NCI-H128 (cell line): ENCODE measurements around the gene LRRC1.

ENCODE experiments used
- DNase-seq: peaks from one replicate; lab custom pipeline; 2025; ENCODE audit not compliant: unreplicated experiment; lab: John Stamatoyannopoulos, UW

LRRC1 gene

DNA sequence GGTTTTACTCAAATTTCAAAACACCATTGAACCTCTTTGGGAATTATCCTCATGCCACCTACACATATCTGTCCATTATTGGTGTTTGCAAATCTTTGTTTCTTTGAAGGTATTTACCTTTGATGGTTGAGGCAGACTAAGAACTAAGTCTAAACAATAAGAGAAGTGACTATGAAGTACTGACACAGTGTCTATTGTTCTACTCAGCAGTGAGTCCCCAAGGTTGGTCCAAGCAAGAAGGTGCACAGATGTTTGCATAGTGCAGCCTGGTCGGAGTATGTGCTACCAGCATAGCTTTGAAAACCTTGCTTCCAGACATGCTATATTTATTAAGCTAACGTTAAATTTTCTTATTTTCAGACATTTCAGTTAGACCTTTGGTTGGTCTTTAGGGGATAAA lies 19.5 kb downstream of the LRRC1 start:
- DNase-seq: no peak

DNA sequence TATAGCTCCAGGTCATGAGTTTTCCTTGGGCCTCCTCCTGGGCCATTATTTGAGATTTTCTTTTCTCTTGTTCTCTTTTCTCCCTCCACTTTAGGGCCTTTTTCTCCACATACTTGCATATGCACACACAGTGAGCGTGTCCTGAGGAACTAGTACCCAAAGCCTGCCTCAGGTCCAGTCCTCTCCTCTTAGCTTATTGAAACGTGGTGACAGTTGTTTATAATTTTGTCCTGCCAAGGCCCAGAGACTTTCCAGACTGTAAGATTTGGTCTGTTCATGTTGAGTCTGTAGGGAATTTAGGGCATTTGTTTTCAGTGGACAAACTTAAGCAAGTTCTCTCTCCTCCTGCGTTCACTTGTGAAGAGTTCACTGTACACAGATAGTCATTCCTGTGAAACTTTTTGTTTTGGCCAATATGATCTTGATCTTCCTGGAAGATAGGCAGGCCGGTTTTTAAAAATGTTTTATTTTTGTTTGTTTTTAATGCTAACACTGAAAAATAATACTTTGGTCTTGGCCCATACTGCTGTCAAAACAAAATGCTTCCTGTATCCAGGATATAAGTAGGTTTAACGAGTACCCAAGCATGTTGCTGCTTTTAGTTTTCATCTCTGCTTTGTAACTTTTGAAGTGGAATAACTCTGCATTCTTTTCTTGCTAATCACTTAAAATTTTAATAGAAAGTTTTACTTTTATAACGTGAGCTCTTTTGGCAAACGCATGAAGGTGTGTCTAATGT lies 20.7 kb downstream of the LRRC1 start:
- DNase-seq: no peak

DNA sequence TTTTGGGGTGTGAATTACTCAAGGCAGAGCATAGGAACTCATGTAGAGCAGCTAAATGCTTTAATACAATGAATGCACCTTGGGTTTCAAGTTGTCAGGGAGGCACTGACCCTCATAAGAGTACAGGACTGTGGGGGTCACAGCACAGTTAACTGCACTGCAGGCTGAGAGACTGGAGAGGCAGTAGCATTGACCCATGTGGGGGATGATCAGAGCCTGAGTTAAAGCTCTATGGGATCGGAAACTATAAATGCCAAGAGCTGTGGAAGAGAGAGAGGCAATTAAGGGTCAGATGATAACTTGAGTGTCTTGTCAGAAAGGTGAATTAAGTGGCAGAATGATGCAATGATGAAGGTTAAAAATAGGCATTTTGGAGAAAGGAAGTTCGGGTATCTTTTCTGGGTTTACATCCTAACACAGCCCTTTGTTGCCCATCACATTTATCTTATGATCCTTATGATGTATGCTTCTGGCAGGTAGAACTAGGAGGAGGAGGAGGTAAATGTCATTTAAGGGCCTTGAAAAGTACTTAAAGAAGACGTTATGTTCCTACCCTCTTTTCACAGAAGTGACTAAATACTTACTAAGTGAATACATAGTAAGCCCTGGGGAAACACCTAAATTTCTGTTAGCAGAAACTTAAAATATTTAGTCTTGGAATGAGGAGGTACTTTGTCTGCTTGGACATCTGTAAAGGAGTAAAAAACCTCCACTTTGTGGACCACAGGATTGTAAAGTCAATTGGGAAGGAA lies 24.2 kb downstream of the LRRC1 start:
- no peak for DNase-seq

DNA sequence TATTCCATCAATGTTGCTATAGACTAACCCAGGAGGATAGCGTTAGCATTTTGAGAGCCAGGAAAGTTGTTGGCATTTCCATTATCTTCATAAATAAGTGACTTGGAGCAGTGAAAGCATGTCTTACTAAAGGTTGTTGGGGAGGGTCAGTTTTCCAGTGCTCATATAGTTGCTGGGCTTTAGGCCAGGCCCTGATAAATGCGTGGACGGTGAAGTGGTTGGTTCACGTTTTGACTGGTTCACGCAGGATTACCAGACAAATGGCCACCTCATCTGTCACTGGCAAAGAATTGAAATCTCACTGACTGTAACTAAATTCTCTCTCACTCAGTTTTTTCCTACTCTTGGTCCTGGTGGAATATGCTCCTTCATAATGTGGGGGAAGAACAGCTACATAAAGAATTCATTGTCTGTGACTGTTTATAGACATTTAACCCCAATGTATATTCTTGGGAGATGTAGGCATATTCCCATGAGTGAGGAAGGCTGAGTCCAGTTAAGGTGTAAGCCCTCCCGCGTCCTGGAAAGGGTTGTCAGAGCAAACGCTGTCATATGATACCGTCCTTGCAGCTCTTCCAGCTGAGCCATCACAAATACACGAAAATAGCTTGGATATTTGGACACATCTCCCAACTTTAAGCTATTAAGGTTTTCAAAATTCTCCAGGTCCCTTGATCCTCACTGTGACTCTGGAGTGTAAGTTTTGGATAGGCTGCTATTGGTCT lies 27.8 kb downstream of the LRRC1 start:
- DNase-seq: no peak

DNA sequence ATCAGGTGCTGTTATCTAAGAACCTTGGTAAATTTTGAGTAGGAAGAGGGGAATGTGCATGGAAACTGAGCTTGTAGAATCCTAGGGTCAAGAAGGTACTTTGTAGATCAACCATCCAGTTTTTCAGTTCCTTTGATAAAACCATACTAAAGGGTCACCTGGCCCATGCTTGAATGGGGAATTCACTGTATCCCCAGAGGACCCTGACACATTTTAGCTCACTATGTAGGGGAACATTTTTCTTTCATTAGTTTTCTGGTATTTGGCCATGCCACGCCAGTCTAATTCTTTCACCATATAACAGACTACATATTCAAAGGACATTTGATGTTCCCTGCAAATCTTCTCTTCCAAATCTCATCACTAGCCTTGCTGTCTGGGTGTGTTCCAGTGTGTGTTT lies 29.9 kb downstream of the LRRC1 start:
- no peak for DNase-seq

GRCh38 chr6:53825532-53826321 lies 30.9 kb downstream of the LRRC1 start:
- DNase-seq: no peak

DNA sequence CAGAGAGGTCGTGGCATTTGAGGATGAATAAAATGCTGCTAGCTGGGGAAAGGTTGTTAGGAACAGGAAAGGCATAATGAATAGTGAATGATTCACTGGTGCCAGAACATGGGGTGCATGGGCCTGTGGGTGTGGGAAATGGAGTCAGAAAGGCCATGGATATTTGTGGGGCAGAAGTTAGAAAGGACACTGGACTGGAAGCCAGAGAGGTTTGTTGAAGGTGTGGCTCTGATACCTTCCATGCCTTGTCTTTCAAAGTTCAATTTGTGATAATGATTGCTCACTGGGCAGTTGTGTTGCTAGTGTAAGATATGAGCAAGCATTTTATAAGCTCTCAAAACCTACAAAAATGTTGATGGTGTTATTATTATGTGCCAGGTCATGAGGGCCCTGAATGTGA lies 32.7 kb downstream of the LRRC1 start:
- no peak for DNase-seq

DNA sequence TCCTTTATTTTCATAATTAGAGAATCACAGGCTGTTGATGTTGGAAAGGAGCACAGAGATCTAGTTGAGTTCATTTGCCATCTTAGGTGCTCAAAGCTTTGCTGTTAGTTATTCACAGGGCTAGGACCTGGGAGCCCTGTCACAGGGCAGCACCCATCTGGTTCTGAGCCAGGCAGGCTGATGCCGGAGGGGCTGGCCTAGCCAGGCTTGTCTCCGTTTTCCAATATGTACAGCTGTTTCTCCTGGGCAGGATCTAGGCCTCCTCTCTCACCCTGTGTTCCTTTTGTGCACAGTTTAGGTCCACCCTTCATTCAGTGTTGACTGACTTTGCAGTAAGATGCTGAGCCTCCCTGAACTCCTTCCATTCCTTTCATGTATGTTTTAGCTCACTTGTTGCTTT lies 33.4 kb downstream of the LRRC1 start:
- no peak for DNase-seq

DNA sequence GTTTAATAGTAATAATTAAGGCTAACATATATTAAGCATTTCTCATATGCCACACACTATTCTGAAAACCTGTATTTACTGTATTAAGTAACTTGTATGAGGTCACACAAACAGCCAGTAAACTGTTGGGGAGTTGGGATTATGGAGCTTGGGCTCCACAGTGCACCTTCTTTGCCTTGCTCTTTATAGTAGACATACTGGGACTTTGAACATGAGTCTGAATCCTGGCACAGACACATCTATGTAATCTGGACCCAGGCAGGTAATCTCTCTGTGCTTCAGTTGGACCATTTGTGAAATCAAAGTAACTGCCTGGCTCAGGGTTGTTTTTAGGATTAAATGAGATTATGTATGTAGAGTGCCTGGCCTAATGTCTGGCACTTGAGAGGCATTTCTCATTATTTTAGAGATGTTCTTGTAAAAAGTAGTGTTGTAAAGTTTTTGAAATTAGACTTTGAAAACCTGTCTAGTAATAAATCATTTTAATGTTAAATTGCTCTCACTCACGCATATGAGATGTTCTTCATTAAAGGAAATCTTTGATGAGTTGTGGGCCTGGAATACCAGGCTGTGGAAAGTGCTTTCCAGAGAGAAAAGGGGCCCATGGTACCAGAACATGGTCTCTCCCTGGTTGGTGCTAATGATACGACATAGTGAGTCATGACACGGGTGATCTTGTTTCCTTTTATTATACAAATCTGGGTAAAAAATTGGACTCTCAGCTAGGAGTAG lies 34.3 kb downstream of the LRRC1 start:
- DNase-seq: no peak

GRCh38 chr6:53829698-53830221 lies 35.0 kb downstream of the LRRC1 start:
- DNase-seq: no peak

DNA sequence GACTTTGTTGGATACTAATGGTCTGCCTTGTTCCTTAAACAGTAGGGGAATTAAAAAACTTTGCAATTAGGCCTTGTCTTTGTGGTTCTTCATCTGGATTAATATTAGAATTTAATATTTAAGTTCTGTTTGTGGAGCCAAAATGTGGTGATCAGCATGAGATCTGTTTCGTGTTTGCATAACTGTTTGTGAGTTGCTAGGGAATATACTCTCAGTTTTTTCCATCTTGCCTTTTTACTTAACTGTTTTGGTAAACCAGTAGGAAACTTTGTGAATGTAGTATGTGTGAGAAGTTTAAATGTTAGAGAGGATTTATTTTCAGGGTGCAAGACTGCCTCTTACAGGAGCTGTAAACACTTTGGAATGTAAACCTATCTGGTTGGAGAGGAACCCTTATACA lies 35.6 kb downstream of the LRRC1 start:
- DNase-seq: no peak

GRCh38 chr6:53831081-53831869 lies 36.5 kb downstream of the LRRC1 start:
- no peak for DNase-seq

- no peak for DNase-seq
These were observed 37.3 kb downstream of the LRRC1 start for GRCh38 chr6:53831936-53832660.

DNA sequence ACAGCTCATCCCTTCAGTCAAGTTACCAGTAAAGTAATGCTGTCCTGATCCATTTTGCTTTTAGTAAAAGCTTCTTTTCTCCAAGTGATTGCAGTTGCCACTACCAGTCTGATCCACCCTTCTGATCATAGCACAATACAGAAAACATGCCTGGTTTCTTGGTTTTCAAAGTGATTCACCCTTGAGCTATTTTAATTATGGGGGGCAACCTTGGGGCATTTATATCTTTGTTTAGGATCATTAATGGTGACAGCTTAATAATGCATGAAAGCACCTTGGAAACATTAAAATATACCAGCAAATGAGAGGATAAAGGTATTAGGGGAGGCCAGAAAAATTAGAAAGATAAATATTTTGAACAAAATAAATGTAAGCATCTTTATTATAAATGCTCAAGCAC lies 38.4 kb downstream of the LRRC1 start:
- no peak for DNase-seq

- no peak for DNase-seq
These were observed 39.3 kb downstream of the LRRC1 start for GRCh38 chr6:53834132-53834531.

DNA sequence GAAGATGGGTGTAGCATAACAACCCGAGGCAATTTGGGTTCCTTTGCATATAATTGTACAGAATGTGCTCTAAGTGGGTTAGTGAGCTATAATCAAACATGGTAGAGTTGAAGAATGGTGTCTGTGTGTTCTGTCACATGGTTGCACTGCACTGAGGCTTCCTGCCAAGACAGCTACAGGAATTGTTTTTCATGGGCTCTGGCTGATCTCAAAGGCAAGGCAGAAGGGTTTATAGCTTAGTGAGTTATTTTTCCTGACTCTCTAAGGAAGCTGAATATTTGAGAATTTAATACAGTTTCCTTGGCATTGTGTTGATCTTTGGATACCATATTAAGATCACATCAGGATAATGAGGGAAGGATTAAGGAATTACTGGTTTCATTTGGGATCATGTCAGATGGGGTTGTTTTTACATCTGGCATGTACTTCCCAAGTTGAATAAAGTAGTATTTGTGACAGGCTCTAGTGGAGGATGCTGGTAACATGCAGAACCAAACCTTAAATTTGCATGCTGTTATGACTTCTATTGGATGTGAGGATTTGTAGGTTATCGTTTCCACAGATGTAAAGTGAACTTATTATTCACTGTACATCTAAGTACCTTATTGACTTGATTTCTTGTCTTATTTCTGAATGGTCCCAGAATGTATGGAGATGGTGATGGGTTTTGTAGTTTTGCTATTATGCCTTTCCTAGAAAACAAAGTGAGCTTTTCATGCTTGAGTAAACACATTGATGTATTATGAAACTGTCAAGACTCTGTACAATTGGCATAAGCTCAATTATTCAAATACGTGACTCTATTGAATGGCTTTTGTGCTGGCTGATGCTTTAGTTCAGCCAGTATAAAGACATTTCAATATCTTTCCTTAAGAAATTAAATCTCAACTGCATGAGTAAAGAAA lies 43.3 kb downstream of the LRRC1 start:
- no peak for DNase-seq

GRCh38 chr6:53840027-53840426 lies 45.2 kb downstream of the LRRC1 start:
- no peak for DNase-seq
